ENCODE measurements around the gene HOXA3.

DNA sequence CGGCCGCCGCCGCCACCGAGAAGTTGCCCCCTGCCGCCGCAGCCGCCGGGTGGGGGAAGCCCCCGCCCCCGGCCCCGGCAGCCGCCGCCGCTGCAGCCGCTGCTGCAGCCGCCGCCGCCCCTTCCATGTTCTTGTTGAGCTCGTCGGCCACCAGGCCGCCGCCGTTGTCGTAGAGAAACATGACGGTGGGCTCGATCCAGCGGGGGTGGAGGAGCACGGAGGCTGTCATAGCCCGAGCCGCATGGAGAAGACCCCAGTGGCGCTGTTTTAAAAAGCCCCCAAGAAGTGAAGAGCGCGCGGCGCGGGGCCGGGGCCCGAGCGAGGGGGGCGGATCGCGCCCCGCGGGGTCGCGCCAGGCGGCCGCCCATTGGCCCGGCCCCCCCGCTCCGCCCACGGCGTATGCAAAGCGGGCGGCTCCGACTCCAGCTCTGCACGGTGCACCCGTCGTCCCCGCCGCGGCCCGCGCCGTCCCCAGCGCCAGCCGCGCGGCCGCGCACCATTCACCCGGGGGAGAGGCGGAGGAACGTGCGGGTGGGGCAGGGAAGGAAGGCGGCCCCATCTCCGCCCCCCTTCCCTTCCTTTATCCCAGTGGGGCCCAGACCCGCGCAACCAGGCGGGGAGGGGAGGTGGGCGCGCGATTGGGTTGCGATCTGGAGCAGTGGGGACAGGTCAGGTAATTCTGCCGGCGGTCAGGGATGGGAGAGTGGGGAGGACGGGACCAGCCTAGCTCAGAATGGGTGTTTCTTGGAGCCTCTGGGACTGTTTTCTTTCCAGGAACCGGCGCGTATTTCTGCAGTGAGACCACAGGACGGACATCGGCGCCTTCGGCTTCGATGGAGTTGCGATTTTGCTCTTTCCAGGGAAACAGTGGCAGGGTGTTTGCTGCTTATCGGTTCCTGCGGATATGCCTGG is 47.7 kb upstream of the HOXA3 start, which contains the start of gene HOXA13:
- TF ChIP-seq, protein P1, sequence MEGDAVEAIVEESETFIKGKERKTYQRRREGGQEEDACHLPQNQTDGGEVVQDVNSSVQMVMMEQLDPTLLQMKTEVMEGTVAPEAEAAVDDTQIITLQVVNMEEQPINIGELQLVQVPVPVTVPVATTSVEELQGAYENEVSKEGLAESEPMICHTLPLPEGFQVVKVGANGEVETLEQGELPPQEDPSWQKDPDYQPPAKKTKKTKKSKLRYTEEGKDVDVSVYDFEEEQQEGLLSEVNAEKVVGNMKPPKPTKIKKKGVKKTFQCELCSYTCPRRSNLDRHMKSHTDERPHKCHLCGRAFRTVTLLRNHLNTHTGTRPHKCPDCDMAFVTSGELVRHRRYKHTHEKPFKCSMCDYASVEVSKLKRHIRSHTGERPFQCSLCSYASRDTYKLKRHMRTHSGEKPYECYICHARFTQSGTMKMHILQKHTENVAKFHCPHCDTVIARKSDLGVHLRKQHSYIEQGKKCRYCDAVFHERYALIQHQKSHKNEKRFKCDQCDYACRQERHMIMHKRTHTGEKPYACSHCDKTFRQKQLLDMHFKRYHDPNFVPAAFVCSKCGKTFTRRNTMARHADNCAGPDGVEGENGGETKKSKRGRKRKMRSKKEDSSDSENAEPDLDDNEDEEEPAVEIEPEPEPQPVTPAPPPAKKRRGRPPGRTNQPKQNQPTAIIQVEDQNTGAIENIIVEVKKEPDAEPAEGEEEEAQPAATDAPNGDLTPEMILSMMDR (IDR thresholded peaks at IDR 0.05) = no peak
- TF ChIP-seq POLR2A (IDR thresholded peaks at IDR 0.05) (no peak), POLR2AphosphoS5 (IDR thresholded peaks at IDR 0.05) (no peak), EP300 (IDR thresholded peaks at IDR 0.05) (no peak)
